ENCODE data around the gene RBP4.

- TF ChIP-seq EZH2 (IDR thresholded peaks at IDR 0.05; ENCODE audit: borderline replicate concordance, control insufficient read depth, low read depth, low read length) (no peak), ZBTB40 (IDR thresholded peaks at IDR 0.05; ENCODE audit: borderline replicate concordance) (no peak), RELA (IDR thresholded peaks at IDR 0.05; ENCODE audit: borderline replicate concordance, partially characterized antibody) (no peak), NR2C2 (IDR thresholded peaks at IDR 0.05; ENCODE audit: borderline replicate concordance, control insufficient read depth, insufficient read length, low read depth) (no peak), POLR2A (IDR thresholded peaks at IDR 0.05; ENCODE audit: low read depth, low read length) (no peak), RAD51 (IDR thresholded peaks at IDR 0.05) (no peak), CTCF (IDR thresholded peaks at IDR 0.05 in 2 of 3, conservative IDR thresholded peaks at IDR 0.05 in 1 of 3; ENCODE audit: control insufficient read depth in 2 of 3, extremely low read depth in 1 of 3, insufficient read depth in 1 of 3, low read depth in 3 of 3, low read length in 3 of 3) (no peak), POLR2AphosphoS5 (IDR thresholded peaks at IDR 0.05; ENCODE audit: low read length) (no peak), REST (IDR thresholded peaks at IDR 0.05; ENCODE audit: low read depth, low read length) (no peak), YBX1 (IDR thresholded peaks at IDR 0.05) (no peak), MAX (IDR thresholded peaks at IDR 0.05; ENCODE audit: low read depth, low read length) (no peak)
Observed at GRCh38 chr10:93594518-93594917, 6.5 kb downstream of the RBP4 start.
